IMR-90 (cell line): ENCODE data around the gene NGB. TPM values are rescaled to one million over a fixed set of nuclear protein-coding genes. Genes with fewer than 3 reads are reported as not detected.

Experiments
- ATAC-seq: fragments of 200-7000 bp; cut with Tn5 transposase; 2 replicates; pipeline ENCODE4 v1.9.1; 2020; ENCODE audit warnings: low read depth, mild to moderate bottlenecking, moderate library complexity
- BruUV-seq: library from RNA; stranded (reverse); fragments of 400-500 nt; replicated peaks from 2 replicates; lab custom pipeline; 2021; lab: Mats Ljungman, UMichigan
- CTCF ChIA-PET: fragments of 300-600 bp; formaldehyde crosslinking; extraction: SDS; loops from one replicate; lab custom pipeline; 2021; ENCODE audit warnings: antibody characterized with exemption; lab: Yijun Ruan, JAX
- POLR2A ChIA-PET: fragments of 300-600 bp; sonication (Branson Sonifier 250); formaldehyde crosslinking; loops from one replicate; lab custom pipeline; 2022; ENCODE audit warnings: antibody characterized with exemption; ENCODE audit not compliant: unreplicated experiment; lab: Charles Lee
- DNase-seq: peaks from one replicate; pipeline ENCODE4 v3.0.0; 2013
- H2AFZ ChIP-seq: replicated peaks from 2 replicates; pipeline ENCODE3; 2013; ENCODE audit warnings: low read length, mild to moderate bottlenecking; ENCODE audit not compliant: poor library complexity
- H2AK5ac ChIP-seq: 2 replicates; pipeline ENCODE4 v1.6.1; 2013; ENCODE audit warnings: low read depth, low read length, inconsistent platforms
- H2AK9ac ChIP-seq: replicated peaks from 2 replicates; pipeline ENCODE3; 2013; ENCODE audit warnings: mild to moderate bottlenecking, low read depth, low read length, moderate library complexity; ENCODE audit not compliant: poor library complexity
- H2BK120ac ChIP-seq: 2 replicates; pipeline ENCODE4 v1.6.1; 2013; ENCODE audit warnings: low read depth, low read length, inconsistent platforms
- H2BK15ac ChIP-seq: 3 replicates; pipeline ENCODE4 v1.6.1; 2013; ENCODE audit warnings: low read depth, low read length, inconsistent platforms
- H2BK20ac ChIP-seq: 2 replicates; pipeline ENCODE4 v1.6.1; 2013; ENCODE audit warnings: low read depth, mild to moderate bottlenecking, inconsistent platforms, low read length, moderate library complexity
- H2BK5ac ChIP-seq: 2 replicates; pipeline ENCODE4 v1.6.1; 2013; ENCODE audit warnings: mild to moderate bottlenecking, low read depth, low read length, inconsistent platforms; ENCODE audit not compliant: poor library complexity, severe bottlenecking
- H3K14ac ChIP-seq: replicated peaks from 2 replicates; pipeline ENCODE4 v1.6.1; 2013; ENCODE audit warnings: low read depth, low read length, inconsistent platforms
- H3K18ac ChIP-seq: 2 replicates; pipeline ENCODE4 v1.6.1; 2013; ENCODE audit warnings: low read depth, low read length, control low read depth
- H3K23ac ChIP-seq: 2 replicates; pipeline ENCODE4 v1.6.1; 2013; ENCODE audit warnings: low read depth, low read length, inconsistent platforms
- H3K27ac ChIP-seq: 2 replicates; pipeline ENCODE4 v1.5.1; 2013; ENCODE audit warnings: mild to moderate bottlenecking, control low read depth, low read length; ENCODE audit not compliant: insufficient read depth
- H3K27me3 ChIP-seq: 2 replicates; pipeline ENCODE4 v1.6.1; 2013; ENCODE audit warnings: low read length; ENCODE audit not compliant: control insufficient read depth, insufficient read depth
- H3K36me3 ChIP-seq: 2 replicates; pipeline ENCODE4 v1.6.1; 2013; ENCODE audit warnings: low read length, mixed read lengths; ENCODE audit not compliant: control insufficient read depth, insufficient read depth
- H3K4ac ChIP-seq: 2 replicates; pipeline ENCODE4 v1.6.1; 2013; ENCODE audit warnings: low read depth, low read length, inconsistent platforms
- H3K4me1 ChIP-seq: 2 replicates; pipeline ENCODE4 v1.6.1; 2013; ENCODE audit warnings: low read length, mixed read lengths; ENCODE audit not compliant: control insufficient read depth, insufficient read depth
- H3K4me2 ChIP-seq: 2 replicates; pipeline ENCODE4 v1.6.1; 2013; ENCODE audit warnings: low read depth, mild to moderate bottlenecking, control low read depth, low read length, moderate library complexity
- H3K4me3 ChIP-seq: 2 replicates; pipeline ENCODE4 v1.5.1; 2013; ENCODE audit warnings: low read depth, mild to moderate bottlenecking, control low read depth, low read length, moderate library complexity; ENCODE audit not compliant: insufficient read depth
- H3K56ac ChIP-seq: 2 replicates; pipeline ENCODE4 v1.6.1; 2013; ENCODE audit warnings: low read length, inconsistent platforms; ENCODE audit not compliant: insufficient read depth; ENCODE audit errors: extremely low read depth
- H3K79me1 ChIP-seq, 2 experiments: 2 replicates each; pipeline ENCODE4 v1.6.1; 2013; ENCODE audit warnings: low read length in 2 of 2, inconsistent platforms in 1 of 2, low read depth in 1 of 2
- H3K9ac ChIP-seq: 2 replicates; pipeline ENCODE4 v1.6.1; 2013; ENCODE audit warnings: low read depth, low read length, control low read depth
- H3K9me1 ChIP-seq: 2 replicates; pipeline ENCODE4 v1.6.1; 2013; ENCODE audit warnings: low read length, inconsistent platforms; ENCODE audit not compliant: insufficient read depth
- H3K9me3 ChIP-seq: 2 replicates; pipeline ENCODE4 v1.6.1; 2013; ENCODE audit warnings: low read length; ENCODE audit not compliant: control insufficient read depth, insufficient read depth
- H4K20me1 ChIP-seq: 2 replicates; pipeline ENCODE4 v1.6.1; 2013; ENCODE audit warnings: low read length, inconsistent platforms; ENCODE audit not compliant: insufficient read depth
- H4K5ac ChIP-seq: 2 replicates; pipeline ENCODE4 v1.6.1; 2013; ENCODE audit warnings: mild to moderate bottlenecking, low read depth, low read length, control low read depth
- H4K8ac ChIP-seq, 2 experiments: 2 replicates each; pipeline ENCODE4 v1.6.1; 2013; ENCODE audit warnings: low read depth in 2 of 2, low read length in 2 of 2, control low read depth in 1 of 2, inconsistent platforms in 1 of 2
- H4K91ac ChIP-seq: 2 replicates; pipeline ENCODE4 v1.6.1; 2013; ENCODE audit warnings: low read depth, low read length, inconsistent platforms; ENCODE audit not compliant: insufficient read depth
- CEBPB ChIP-seq: IDR thresholded peaks from 2 replicates; pipeline ENCODE4 v1.6.1; 2012; ENCODE audit warnings: low read depth, low read length, improper control_type of control experiment
- CHD1 ChIP-seq: IDR thresholded peaks from 2 replicates; pipeline ENCODE4 v1.6.1; 2012; ENCODE audit warnings: low read depth, low read length, improper control_type of control experiment
- CTCF ChIP-seq: conservative IDR thresholded peaks from 2 replicates; pipeline ENCODE4 v1.5.1; 2012; ENCODE audit warnings: mild to moderate bottlenecking, low read depth, low read length, improper control_type of control experiment
- FOS ChIP-seq: fragments of 150-350 bp; IDR thresholded peaks from 2 replicates; pipeline ENCODE4 v1.6.1; 2016; ENCODE audit warnings: low read depth, low read length
- MAFK ChIP-seq: IDR thresholded peaks from 2 replicates; pipeline ENCODE4 v1.6.1; 2012; ENCODE audit warnings: low read depth, low read length, improper control_type of control experiment
- MXI1 ChIP-seq: IDR thresholded peaks from 2 replicates; pipeline ENCODE4 v1.6.1; 2012; ENCODE audit warnings: low read depth, mild to moderate bottlenecking, low read length, moderate library complexity, borderline replicate concordance
- NFE2L2 ChIP-seq: fragments of 150-350 bp; IDR thresholded peaks from 2 replicates; pipeline ENCODE4 v1.6.1; 2016; ENCODE audit warnings: low read depth, mild to moderate bottlenecking, low read length
- RAD21 ChIP-seq: IDR thresholded peaks from 2 replicates; pipeline ENCODE4 v1.6.1; 2012; ENCODE audit warnings: low read length, improper control_type of control experiment
- RCOR1 ChIP-seq: IDR thresholded peaks from 2 replicates; pipeline ENCODE4 v1.6.1; 2012; ENCODE audit warnings: mild to moderate bottlenecking, low read length, improper control_type of control experiment; ENCODE audit not compliant: insufficient replicate concordance
- RFX5 ChIP-seq: IDR thresholded peaks from 2 replicates; pipeline ENCODE4 v1.8.0; 2012; ENCODE audit warnings: low read depth, mild to moderate bottlenecking, low read length, moderate library complexity
- SMC3 ChIP-seq: fragments of 150-350 bp; IDR thresholded peaks from 2 replicates; pipeline ENCODE4 v1.6.1; 2016; ENCODE audit warnings: low read depth, mild to moderate bottlenecking, antibody characterized with exemption, low read length, moderate library complexity
- WGBS, 2 experiments: methylation state at CpG; one replicate each; pipeline versions ENCODE4 v1.1.5 to v1.1.7; 2013; ENCODE audit warnings: missing lambda C conversion rate in 2 of 2; ENCODE audit not compliant: insufficient read length in 1 of 2; ENCODE audit errors: extremely low coverage in 2 of 2; 5-methylcytosine and 5-hydroxymethylcytosine counted together
- dilution Hi-C: fragments of 300-500 bp; cut with HindIII; formaldehyde crosslinking; loops from one replicate; pipeline ENCODE4 v1.14.3; 2018; ENCODE audit warnings: low sequenced_read_pairs; ENCODE audit not compliant: unreplicated experiment
- in situ Hi-C: fragments of 300-500 bp; cut with MboI; formaldehyde crosslinking; loops from 3 replicates; pipeline ENCODE4 v1.14.3; 2019; ENCODE audit warnings: low sequenced_read_pairs, inconsistent platforms, mixed read lengths
- intact Hi-C: fragments of 100-400 bp; cut with micrococcal nuclease; formaldehyde crosslinking; loops from 2 replicates; pipeline ENCODE4 v1.10.0; 2022
- polyA plus RNA-seq, 3 experiments: library from polyadenylated mRNA; depleted of rRNA; stranded (reverse); fragments of >200 nt; gene quantifications; 2 replicates each; pipeline ENCODE4 v1.2.3, GENCODE V29; 2012; ENCODE audit warnings: low replicate concordance in 1 of 3
- total RNA-seq: library from RNA; depleted of rRNA; stranded (reverse); fragments of >200 nt; gene quantifications from 2 replicates; pipeline ENCODE4 v1.2.3, GENCODE V29; 2012
- TF ChIP-seq, protein P1 (sequence below): fragments of 150-350 bp; IDR thresholded peaks from 2 replicates; pipeline ENCODE4 v1.6.1; 2017; ENCODE audit warnings: mild to moderate bottlenecking, antibody characterized with exemption, low read length, low read depth

NGB gene
- total and polyA plus RNA-seq, 2 of the 4 experiments (the other 2 are of a cell fraction) = not detected

DNA sequence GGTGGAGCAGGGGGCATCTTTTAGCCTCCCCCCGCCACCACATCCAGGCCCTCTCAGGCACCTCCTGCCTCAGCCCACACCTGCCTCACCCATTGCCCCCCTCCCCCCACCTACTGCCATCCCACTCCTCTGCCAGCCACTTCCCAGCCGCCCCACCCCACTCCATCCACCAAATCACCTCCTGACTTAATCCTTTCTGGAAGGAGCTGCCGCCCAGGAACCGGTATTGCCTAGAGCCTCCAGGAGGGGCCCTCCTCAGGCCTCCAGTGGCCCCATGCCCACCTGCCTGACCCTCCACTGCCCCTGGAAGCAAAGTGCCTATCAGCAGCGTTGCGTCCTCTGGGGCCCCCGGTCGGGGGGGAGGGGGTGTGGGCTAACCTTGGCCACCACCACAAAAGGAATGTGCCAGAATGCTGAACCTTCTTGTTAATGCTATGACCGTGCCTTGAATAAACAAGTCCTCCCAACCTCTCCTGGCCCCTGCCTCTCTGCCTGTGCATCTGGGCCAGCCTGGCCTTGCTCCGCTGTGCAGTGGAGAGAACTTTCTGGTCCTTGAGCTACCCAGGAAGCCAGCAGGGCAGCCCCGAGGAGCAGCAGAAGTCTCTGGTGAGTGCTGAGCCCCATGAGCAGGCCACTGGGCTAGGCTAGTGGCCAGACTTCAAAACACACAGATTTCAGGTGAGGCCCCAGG, 11.8 kb downstream of the NGB start:
- Histone ChIP-seq H3K9ac (no peak overlapping the region), H4K5ac (no peak overlapping the region), H2AFZ (no peak overlapping the region), H3K23ac (no peak overlapping the region), H3K4ac (no peak overlapping the region), H2BK20ac (no peak overlapping the region), H2BK120ac (no peak overlapping the region), H3K4me3 (no peak overlapping the region), H3K56ac (no peak overlapping the region), H2BK15ac (no peak overlapping the region), H4K8ac (no peak overlapping the region), H2AK9ac (no peak overlapping the region), H3K14ac (no peak overlapping the region), H3K79me1 (no peaks in the 10 kb centered on the region), H4K91ac (no peak overlapping the region), H3K9me1 (0 out of 2 replicates have a peak, but pooled peaks cover 3% of the 10 kb centered on the region), H2BK5ac (no peak overlapping the region), H3K27ac (no peak overlapping the region), H2AK5ac (no peak overlapping the region), H3K9me3 (no peaks in the 10 kb centered on the region), H3K18ac (no peak overlapping the region), H3K4me2 (no peak overlapping the region), H3K4me1 (no peaks in the 10 kb centered on the region), H4K20me1 (no peaks in the 10 kb centered on the region), H3K36me3 (no peaks in the 10 kb centered on the region), H3K27me3 (peaks cover 31% of the 10 kb centered on the region)
- ATAC-seq (no peak), DNase-seq (no peak)
- POLR2A ChIA-PET = no interaction called here
- dilution Hi-C loops (no loop called here), in situ Hi-C loops (no loop called here), intact Hi-C loops (no loop called here)
- CTCF ChIA-PET = no interaction called here
- no TSS peak for BruUV-seq
- no CpG with 5 or more reads among the region's 11 CpGs for WGBS, 2 experiments
- TF ChIP-seq FOS (no peak), MAFK (no peak), MXI1 (no peak), SMC3 (no peak), CEBPB (no peak), RAD21 (no peak), RFX5 (no peak), CHD1 (no peak), CTCF (no peak), NFE2L2 (no peak), RCOR1 (no peak)
- TF ChIP-seq, protein P1, sequence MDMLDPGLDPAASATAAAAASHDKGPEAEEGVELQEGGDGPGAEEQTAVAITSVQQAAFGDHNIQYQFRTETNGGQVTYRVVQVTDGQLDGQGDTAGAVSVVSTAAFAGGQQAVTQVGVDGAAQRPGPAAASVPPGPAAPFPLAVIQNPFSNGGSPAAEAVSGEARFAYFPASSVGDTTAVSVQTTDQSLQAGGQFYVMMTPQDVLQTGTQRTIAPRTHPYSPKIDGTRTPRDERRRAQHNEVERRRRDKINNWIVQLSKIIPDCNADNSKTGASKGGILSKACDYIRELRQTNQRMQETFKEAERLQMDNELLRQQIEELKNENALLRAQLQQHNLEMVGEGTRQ = no peak
